ENCODE data around the gene TSPAN5. TPM values are rescaled to one million over a fixed set of nuclear protein-coding genes. Genes with fewer than 3 reads are reported as not detected.

TSPAN5 gene
- polyA plus RNA-seq, 1 donor (not counting 4 experiments of a cell fraction or from before 2014, with no cell fraction given): 45.5 TPM

DNA sequence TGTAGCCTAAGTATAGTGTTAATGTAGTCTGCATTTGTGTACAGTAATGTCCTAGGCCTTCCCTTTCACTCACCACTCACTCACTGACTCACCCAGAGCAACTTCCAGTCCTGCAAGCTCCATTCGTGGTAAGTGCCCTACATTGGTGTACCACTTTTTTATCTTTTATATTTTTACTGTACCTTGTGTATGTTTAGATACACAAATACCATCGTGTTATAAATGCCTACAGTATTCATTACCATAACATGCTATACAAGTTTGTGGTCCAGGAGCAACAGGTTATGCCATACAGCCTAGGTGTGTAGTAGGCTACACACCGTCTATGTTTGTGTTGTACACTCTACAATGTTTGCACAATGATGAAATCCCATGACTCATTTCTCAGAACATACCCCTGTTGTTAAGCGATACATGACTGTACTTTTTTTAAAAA is 15.4 kb downstream of the TSPAN5 start:
- H3K4me3 ChIP-seq (ENCODE audit: control insufficient read depth in 2 of 3, extremely low read depth in 1 of 3, insufficient read depth in 2 of 3, low read depth in 1 of 3, low read length in 3 of 3): no peak overlapping the region
- H4K20me1 ChIP-seq (ENCODE audit: control insufficient read depth, extremely low read depth, insufficient read depth, low read length): no peaks in the 10 kb centered on the region
- TF ChIP-seq CTCF (optimal IDR thresholded peaks at IDR 0.05 in 1 of 3, IDR thresholded peaks at IDR 0.05 in 1 of 3, conservative IDR thresholded peaks at IDR 0.05 in 1 of 3; ENCODE audit: extremely low read depth in 1 of 3, insufficient read depth in 2 of 3, low read length in 3 of 3): no peak
- no peak for TF ChIP-seq EZH2 (IDR thresholded peaks at IDR 0.05; ENCODE audit: low read length)
- no peak for DNase-seq (ENCODE audit: low read depth, low spot score)
- peak overlapping the region; percentile 44 for H3K27ac ChIP-seq (ENCODE audit: control insufficient read depth, insufficient read depth, low read length)
- peak overlapping the region; percentile 67 for H3K4me2 ChIP-seq (ENCODE audit: control insufficient read depth, extremely low read depth, insufficient read depth, low read depth, low read length)
- H3K79me2 ChIP-seq (ENCODE audit: control insufficient read depth, insufficient read depth, low read length): peaks cover 84% of the 10 kb centered on the region
- dilution Hi-C loops (cut with MboI; ENCODE audit: extremely low pct_ligation_motif_present, low sequenced_read_pairs): no loop called here
- no peaks in the 10 kb centered on the region for H3K27me3 ChIP-seq (ENCODE audit: control insufficient read depth, extremely low read depth, insufficient read depth, low read length)
- peaks cover 9% of the 10 kb centered on the region for H3K4me1 ChIP-seq (ENCODE audit: control insufficient read depth, extremely low read depth, insufficient read depth, low read length)
- peak; percentile 78 for FAIRE-seq
- H3K9ac ChIP-seq (ENCODE audit: control insufficient read depth, extremely low read depth, insufficient read depth, low read length): no peak overlapping the region
- no peaks in the 10 kb centered on the region for H3K36me3 ChIP-seq (ENCODE audit: control insufficient read depth in 2 of 2, extremely low read depth in 1 of 2, insufficient read depth in 2 of 2, low read length in 2 of 2)
- H3K9me1 ChIP-seq (ENCODE audit: control insufficient read depth, extremely low read depth, insufficient read depth, low read length): no peaks in the 10 kb centered on the region
- H3K9me3 ChIP-seq (ENCODE audit: control insufficient read depth, low read depth, low read length): no peaks in the 10 kb centered on the region
- no peak overlapping the region for H2AFZ ChIP-seq (ENCODE audit: control insufficient read depth, low read length)

DNA sequence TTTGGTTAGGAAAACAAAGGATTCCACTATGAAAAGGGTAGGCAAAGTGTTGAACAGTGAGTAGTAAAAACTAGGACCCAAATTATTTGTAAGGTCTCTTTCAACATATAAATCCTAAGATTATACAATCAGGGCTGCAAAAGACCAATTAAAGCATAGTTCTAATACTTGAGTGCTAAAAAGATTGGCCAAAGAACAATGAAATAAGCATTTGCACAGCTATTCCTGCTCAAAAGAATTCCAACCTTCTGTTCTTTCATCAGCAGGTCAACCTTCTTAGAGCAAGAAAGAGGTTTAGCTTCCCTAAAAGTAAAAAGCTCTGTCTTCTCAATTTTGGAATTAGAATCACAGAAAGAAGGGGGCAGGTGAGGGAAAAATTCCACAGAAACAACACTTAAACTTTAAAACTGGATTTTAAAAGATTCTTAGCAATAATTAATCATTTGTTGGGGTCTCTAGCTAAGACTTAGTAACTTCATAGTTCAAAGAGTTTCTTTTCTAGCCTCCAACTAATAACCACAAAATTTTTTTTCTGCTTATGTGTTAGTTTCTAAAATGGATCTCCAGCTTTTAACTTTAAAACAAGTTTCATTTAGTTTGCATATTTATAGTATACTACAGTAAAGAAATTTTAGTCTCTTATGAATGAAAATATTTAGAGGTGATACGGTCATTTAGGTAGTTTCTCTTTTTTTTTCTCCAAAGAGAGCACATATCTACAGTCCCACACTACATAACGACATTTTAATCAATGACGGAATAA is 16.3 kb downstream of the TSPAN5 start:
- Histone ChIP-seq H3K36me3 (ENCODE audit: control insufficient read depth in 2 of 2, extremely low read depth in 1 of 2, insufficient read depth in 2 of 2, low read length in 2 of 2) (no peaks in the 10 kb centered on the region), H3K27ac (ENCODE audit: control insufficient read depth, insufficient read depth, low read length) (peak overlapping the region; percentile 44), H2AFZ (ENCODE audit: control insufficient read depth, low read length) (no peak overlapping the region), H3K27me3 (ENCODE audit: control insufficient read depth, extremely low read depth, insufficient read depth, low read length) (no peaks in the 10 kb centered on the region), H3K9ac (ENCODE audit: control insufficient read depth, extremely low read depth, insufficient read depth, low read length) (no peak overlapping the region), H3K4me2 (ENCODE audit: control insufficient read depth, extremely low read depth, insufficient read depth, low read depth, low read length) (no peak overlapping the region), H3K4me3 (ENCODE audit: control insufficient read depth in 2 of 3, extremely low read depth in 1 of 3, insufficient read depth in 2 of 3, low read depth in 1 of 3, low read length in 3 of 3) (no peak overlapping the region), H3K79me2 (ENCODE audit: control insufficient read depth, insufficient read depth, low read length) (peaks cover 82% of the 10 kb centered on the region), H3K9me1 (ENCODE audit: control insufficient read depth, extremely low read depth, insufficient read depth, low read length) (no peaks in the 10 kb centered on the region), H3K9me3 (ENCODE audit: control insufficient read depth, low read depth, low read length) (no peaks in the 10 kb centered on the region), H3K4me1 (ENCODE audit: control insufficient read depth, extremely low read depth, insufficient read depth, low read length) (peaks cover 9% of the 10 kb centered on the region), H4K20me1 (ENCODE audit: control insufficient read depth, extremely low read depth, insufficient read depth, low read length) (no peaks in the 10 kb centered on the region)
- no peak for TF ChIP-seq CTCF (optimal IDR thresholded peaks at IDR 0.05 in 1 of 3, IDR thresholded peaks at IDR 0.05 in 1 of 3, conservative IDR thresholded peaks at IDR 0.05 in 1 of 3; ENCODE audit: extremely low read depth in 1 of 3, insufficient read depth in 2 of 3, low read length in 3 of 3)
- FAIRE-seq (no peak), DNase-seq (ENCODE audit: low read depth, low spot score) (no peak)
- dilution Hi-C loops (cut with MboI; ENCODE audit: extremely low pct_ligation_motif_present, low sequenced_read_pairs): no loop called here
